Activated CD8-positive, alpha-beta memory T cell treated with anti-CD3 and anti-CD28 coated beads for 4 hours (primary cell): ENCODE data around the gene PRKCE.

Experiments used
- DNase-seq, 2 donors: peaks; one replicate each; pipeline ENCODE4 v3.0.0-alpha.2; 2020; ENCODE audit warnings: low read depth in 2 of 2

The PRKCE gene

GRCh38 chr2:45754131-45755010 lies 102.9 kb downstream of the PRKCE start:
- DNase-seq: no peak

DNA sequence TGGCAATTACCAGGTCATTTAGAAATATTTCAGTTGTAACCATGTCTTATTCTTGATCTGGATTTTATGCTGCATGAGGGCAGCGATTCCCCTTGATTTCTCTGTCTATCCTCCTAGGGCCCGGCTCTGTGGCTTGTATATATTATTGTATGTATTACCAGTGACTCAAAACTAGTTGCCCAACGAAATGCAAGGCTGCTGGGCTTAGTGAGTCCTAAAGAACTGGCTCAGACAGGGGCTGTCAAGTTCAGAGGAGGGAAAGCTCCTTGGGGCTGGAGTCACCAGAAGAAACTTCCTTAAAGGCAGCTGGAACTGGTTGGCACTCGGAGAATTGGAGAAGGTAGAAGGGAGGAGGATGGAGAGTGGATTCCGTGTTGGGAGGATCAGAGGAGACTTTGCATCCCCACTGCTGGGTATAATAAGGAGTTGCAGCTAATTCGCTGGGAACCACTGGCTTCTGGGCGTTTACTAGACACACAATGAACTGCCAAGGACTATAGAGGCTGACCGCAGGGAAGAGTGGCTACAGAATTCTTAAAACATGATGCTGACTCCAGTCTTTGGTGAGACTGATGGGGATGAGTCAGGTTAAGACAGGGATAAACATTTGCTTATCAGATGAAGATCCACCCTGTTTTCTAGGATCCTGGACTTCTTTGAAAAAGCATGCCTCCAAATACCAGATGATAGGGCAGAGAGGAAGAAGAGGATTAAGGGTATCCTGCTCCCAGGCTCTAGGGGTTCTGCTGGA lies 104.3 kb downstream of the PRKCE start:
- DNase-seq: no peak

DNA sequence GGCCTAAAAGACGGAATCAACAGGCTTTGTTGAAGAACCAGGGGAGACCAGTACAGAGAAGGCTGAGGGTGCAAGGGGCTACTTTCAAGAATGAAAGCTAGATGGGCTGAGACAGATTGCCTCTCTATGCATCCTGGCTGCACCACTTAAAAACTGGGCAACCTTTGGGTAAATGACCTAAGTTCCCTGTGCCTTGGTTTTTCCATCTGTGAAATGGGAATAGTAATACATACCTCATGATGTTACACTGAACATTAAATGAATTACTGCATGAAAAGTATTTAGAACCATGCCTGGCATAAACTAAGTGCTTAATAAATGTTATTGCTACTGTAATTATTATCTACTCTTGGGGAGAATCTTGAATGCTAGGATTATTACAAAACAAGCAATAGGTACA lies 106.5 kb downstream of the PRKCE start:
- no peak for DNase-seq

GRCh38 chr2:45759310-45759851 lies 107.9 kb downstream of the PRKCE start:
- no peak for DNase-seq

DNA sequence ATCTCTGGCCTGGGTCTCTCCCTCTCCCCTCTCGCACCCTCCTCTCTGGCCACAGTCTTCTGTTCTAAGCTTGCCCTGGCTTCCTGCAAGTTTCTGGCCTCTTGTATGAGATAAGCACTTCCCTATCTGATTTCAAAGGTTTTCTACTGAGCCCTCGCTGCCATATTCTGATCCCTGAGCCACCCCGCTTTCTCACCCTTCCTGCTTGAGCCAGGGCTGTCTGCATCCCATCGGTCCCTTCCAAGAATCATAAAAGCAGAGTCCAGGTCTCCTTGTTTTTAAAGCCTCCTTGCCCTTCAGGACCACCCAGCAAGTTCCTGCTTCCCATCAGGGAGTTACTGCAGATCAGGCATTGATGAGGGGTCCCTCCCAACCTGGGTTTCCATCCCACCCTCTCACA lies 110.2 kb downstream of the PRKCE start:
- DNase-seq: no peak

GRCh38 chr2:45763255-45763654 lies 111.8 kb downstream of the PRKCE start:
- DNase-seq: no peak

- no peak for DNase-seq
Observed at GRCh38 chr2:45763797-45764196, 112.3 kb downstream of the PRKCE start.

- DNase-seq: no peak
Observed at GRCh38 chr2:45765007-45765727, 113.7 kb downstream of the PRKCE start.

DNA sequence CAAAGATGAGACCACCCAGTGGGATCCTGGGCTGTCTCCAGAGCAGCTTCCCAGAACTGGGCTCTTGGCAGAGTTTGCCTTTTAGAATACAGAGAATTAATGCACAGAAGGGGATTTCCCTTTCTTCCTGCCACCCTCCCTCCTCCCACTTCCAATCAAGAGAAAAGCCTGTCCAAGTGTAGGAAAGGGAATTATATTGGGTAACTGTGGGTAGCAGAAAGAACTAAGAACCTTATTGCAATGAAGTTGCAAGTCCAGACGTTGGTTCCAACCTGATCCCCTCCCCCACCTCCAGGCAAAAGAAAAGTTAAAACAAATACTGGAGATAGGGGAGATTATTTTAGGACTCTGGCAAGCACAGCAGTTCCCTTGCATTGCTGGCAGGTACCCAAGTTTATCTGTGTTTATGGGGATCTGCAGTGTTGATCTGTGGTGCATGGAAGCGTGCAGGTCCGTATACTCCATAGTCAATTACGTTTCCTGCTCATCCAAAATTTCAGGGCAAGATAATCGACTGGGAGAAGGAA lies 114.3 kb downstream of the PRKCE start:
- no peak for DNase-seq

- no peak for DNase-seq
Observed at GRCh38 chr2:45768208-45768607, 116.7 kb downstream of the PRKCE start.

- no peak for DNase-seq
Observed at GRCh38 chr2:45769056-45769455, 117.6 kb downstream of the PRKCE start.

DNA sequence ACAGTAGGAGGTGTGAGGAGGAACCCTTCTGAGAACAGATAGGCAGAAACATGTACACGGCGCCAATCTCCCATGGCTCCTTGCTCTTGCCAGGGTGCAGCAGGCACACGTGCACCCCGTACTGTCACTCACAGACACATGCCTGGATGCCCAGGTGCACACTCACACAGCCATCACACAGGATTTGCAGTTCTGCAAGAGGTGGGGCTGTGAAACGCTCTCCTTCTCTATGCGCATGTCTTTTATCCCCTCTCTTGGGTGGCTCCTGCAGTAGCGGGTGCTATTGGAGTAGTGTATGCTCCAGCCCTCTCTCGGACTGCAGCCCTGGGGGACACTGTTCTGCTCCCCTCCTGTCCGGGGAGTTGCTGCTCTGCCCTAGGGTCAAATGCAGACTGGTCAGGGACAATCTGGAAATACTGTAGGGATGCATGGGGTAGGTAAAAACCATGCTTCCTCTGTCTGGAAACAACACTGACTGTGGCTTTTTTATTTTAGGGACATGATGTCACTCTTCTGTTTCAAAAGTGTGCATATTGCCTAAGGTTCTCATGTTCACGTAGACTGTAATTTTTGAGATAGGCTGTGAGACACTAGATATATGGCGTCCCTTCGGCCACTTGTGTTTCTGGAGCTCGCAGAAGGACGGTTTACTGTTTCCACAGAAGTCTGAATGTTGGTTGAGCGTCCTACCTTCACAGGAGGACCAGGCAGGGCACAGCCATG lies 118.5 kb downstream of the PRKCE start:
- no peak for DNase-seq

GRCh38 chr2:45770811-45771210 lies 119.3 kb downstream of the PRKCE start:
- no peak for DNase-seq

GRCh38 chr2:45771261-45771660 lies 119.8 kb downstream of the PRKCE start:
- no peak for DNase-seq

DNA sequence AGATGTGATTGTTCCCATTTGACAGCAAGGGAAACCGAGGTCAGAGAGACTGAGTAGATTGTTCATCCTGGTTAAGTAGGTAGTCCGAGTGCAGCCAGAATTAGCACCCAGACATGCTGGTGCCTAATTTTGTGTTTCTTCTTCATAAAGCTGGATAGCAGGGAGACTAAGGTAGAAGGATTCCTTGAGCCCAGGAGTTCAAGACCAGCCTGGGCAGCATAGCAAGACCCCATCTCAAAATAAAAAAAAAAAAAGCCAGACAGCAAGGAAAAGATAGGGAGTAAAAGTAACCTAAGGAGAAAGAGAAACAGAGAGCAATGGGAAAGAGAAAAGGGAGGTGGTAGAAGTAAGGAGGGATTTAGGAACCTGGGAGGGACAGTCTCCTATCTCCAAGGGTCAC lies 120.6 kb downstream of the PRKCE start:
- DNase-seq: no peak

DNA sequence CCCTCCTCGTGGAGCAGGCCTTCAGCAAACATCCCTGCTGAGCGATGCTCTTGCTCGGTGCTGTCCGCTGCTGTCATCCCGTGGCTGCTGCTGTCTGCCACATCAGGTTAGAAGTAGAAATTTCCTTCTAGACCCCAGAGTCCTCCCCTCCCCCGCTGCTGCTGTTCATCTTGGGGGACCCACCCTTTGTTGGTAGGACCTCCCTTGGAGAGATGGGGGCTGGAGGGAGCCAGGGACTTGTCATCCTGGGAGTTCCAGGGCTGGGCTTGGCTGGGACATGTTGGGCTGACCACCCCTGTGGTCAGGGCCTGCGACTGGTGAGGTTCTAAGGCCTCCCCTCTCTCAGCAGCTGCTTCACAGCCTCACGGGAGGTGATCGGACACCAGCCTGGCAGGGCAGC lies 122.4 kb downstream of the PRKCE start:
- DNase-seq: no peak

DNA sequence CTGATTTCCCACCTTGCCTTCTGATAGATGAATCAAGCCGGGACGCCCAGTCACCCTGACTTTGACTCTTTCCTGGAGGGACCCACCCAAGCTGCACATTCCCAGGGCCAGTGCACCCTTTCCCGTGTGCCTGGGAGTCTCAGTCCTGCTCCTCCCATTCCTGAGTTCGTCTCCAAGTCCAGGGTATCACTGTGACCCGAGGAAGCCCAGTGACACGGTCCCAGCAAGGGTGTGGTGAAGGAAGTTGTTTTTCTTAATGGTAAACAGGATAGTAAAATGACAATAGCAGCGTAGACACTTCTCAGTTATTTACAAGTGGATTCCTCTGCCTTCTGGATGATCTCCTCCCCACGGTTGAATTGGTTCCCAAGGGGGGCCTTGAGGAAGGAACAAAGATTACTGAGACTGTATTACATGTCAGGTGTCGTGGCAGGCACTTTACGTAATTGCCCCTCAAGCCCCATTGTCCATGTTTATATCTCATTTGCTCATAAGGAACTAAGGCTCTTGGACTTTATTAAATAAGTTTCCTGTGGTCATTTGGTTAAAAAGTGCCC lies 123.3 kb downstream of the PRKCE start:
- no peak for DNase-seq

GRCh38 chr2:45776160-45776955 lies 124.9 kb downstream of the PRKCE start:
- no peak for DNase-seq

GRCh38 chr2:45777996-45778719 lies 126.7 kb downstream of the PRKCE start:
- no peak for DNase-seq
